GM12878 (cell line): Measurements from ENCODE around the gene CD300E. TPM values are rescaled to one million over a fixed set of nuclear protein-coding genes. Genes with fewer than 3 reads are reported as not detected.

Source experiments
- ATAC-seq: fragments of 200-7000 bp; cut with Tn5 transposase; 3 replicates; pipeline ENCODE4 v1.9.1; 2020; ENCODE audit warnings: mild to moderate bottlenecking, moderate library complexity
- BruUV-seq: library from RNA; stranded (reverse); fragments of 400-500 nt; replicated peaks from 2 replicates; lab custom pipeline; 2021; lab: Mats Ljungman, UMichigan
- CTCF ChIA-PET: fragments of 300-600 bp; sonication (Branson Sonifier 250); formaldehyde crosslinking; extraction: SDS; loops from one replicate; lab custom pipeline; 2021; ENCODE audit warnings: inconsistent platforms; lab: Yijun Ruan, JAX
- POLR2A ChIA-PET: fragments of 350-600 bp; formaldehyde crosslinking; extraction: SDS; loops from one replicate; lab custom pipeline; 2021; ENCODE audit warnings: inconsistent platforms; lab: Charles Lee
- RAD21 ChIA-PET: fragments of 300-600 bp; sonication (Branson Sonifier 250); formaldehyde crosslinking; loops from one replicate; lab custom pipeline; 2023; ENCODE audit warnings: antibody characterized with exemption; ENCODE audit not compliant: unreplicated experiment; lab: Charles Lee
- SMC1A ChIA-PET: fragments of 300-600 bp; sonication (Branson Sonifier 250); formaldehyde crosslinking; loops from one replicate; lab custom pipeline; 2023; ENCODE audit not compliant: unreplicated experiment, uncharacterized antibody; lab: Charles Lee
- DNase-seq: peaks from one replicate; pipeline ENCODE4 v3.0.0-alpha.2; 2011; ENCODE audit warnings: low read depth, low spot score
- FAIRE-seq: peaks from 3 replicates; lab custom pipeline; 2011; peaks lifted over from hg19 to GRCh38; lab: Jason Lieb, UNC
- H2AFZ ChIP-seq: 2 replicates; pipeline ENCODE4 v1.6.0; 2011; ENCODE audit warnings: low read depth, low read length, control low read depth; ENCODE audit not compliant: control insufficient read depth
- H3K27ac ChIP-seq: 2 replicates; pipeline ENCODE4 v1.5.1; 2011; ENCODE audit warnings: control low read depth; ENCODE audit not compliant: control insufficient read depth, insufficient read depth
- H3K27me3 ChIP-seq, 2 experiments: replicated peaks in 1 of 2; 2 replicates each; pipeline versions ENCODE4 v1.6.0 to v1.6.1; 2011; ENCODE audit warnings: low read length in 1 of 2; ENCODE audit not compliant: control insufficient read depth in 2 of 2, insufficient read depth in 2 of 2
- H3K36me3 ChIP-seq, 2 experiments: 2 replicates each; pipeline ENCODE4 v1.5.1; 2011; ENCODE audit warnings: low read length in 1 of 2; ENCODE audit not compliant: control insufficient read depth in 2 of 2, insufficient read depth in 2 of 2
- H3K4me1 ChIP-seq: 2 replicates; pipeline ENCODE4 v1.6.1; 2011; ENCODE audit warnings: mild to moderate bottlenecking, low read length, moderate library complexity, mixed read lengths; ENCODE audit not compliant: control insufficient read depth, insufficient read depth
- H3K4me2 ChIP-seq: 2 replicates; pipeline ENCODE4 v1.6.0; 2011; ENCODE audit warnings: control low read depth; ENCODE audit not compliant: control insufficient read depth, insufficient read depth
- H3K4me3 ChIP-seq: fragments of 200-600 bp; sonication (generic); 2 replicates; pipeline ENCODE4 v1.5.1; 2016
- H3K79me2 ChIP-seq: 2 replicates; pipeline ENCODE4 v1.6.0; 2011; ENCODE audit warnings: low read length; ENCODE audit not compliant: control insufficient read depth, insufficient read depth
- H3K9ac ChIP-seq: 2 replicates; pipeline ENCODE4 v1.8.0; 2011; ENCODE audit warnings: low read length, control low read depth, mixed read lengths; ENCODE audit not compliant: control insufficient read depth, insufficient read depth
- H3K9me3 ChIP-seq: replicated peaks from 3 replicates; pipeline ENCODE4 v1.5.1; 2011; ENCODE audit warnings: mild to moderate bottlenecking, low read length; ENCODE audit not compliant: control insufficient read depth, insufficient read depth
- H4K20me1 ChIP-seq: 2 replicates; pipeline ENCODE4 v1.6.0; 2011; ENCODE audit not compliant: control insufficient read depth, insufficient read depth
- CBFB ChIP-seq: IDR thresholded peaks from 2 replicates; pipeline ENCODE4 v1.6.1; 2016; ENCODE audit warnings: antibody characterized with exemption, low read depth
- CHD2 ChIP-seq: IDR thresholded peaks from 2 replicates; pipeline ENCODE4 v1.6.1; 2011; ENCODE audit warnings: low read depth, low read length, improper control_type of control experiment, borderline replicate concordance
- EED ChIP-seq: sonication (generic); IDR thresholded peaks from 2 replicates; pipeline ENCODE4 v1.6.1; 2016; ENCODE audit warnings: antibody characterized with exemption, low read depth
- FOS ChIP-seq: IDR thresholded peaks from 3 replicates; pipeline ENCODE4 v1.6.1; 2011; ENCODE audit warnings: borderline replicate concordance; ENCODE audit not compliant: insufficient read length; ENCODE audit errors: extremely low read depth
- JUNB ChIP-seq: IDR thresholded peaks from 2 replicates; pipeline ENCODE4 v1.6.1; 2016; ENCODE audit warnings: antibody characterized with exemption, mild to moderate bottlenecking
- KDM1A ChIP-seq: fragments of 200-600 bp; sonication (generic); IDR thresholded peaks from 2 replicates; pipeline ENCODE4 v1.6.1; 2016; ENCODE audit warnings: borderline replicate concordance
- MEF2A ChIP-seq: IDR thresholded peaks from 2 replicates; pipeline ENCODE4 v1.6.1; 2011; ENCODE audit warnings: low read depth, mild to moderate bottlenecking, low read length, moderate library complexity; ENCODE audit not compliant: insufficient read depth
- MXI1 ChIP-seq: fragments of 150-350 bp; IDR thresholded peaks from 2 replicates; pipeline ENCODE4 v1.6.1; 2011; ENCODE audit warnings: low read depth, mild to moderate bottlenecking, inconsistent platforms, low read length, improper control_type of control experiment
- NFXL1 ChIP-seq: fragments of 450-650 bp; IDR thresholded peaks from 2 replicates; pipeline ENCODE4 v1.6.1; 2017; ENCODE audit warnings: antibody characterized with exemption, mild to moderate bottlenecking, borderline replicate concordance
- RAD21 ChIP-seq: IDR thresholded peaks from 2 replicates; pipeline ENCODE4 v1.6.1; 2011; ENCODE audit warnings: mild to moderate bottlenecking, low read depth, low read length, moderate library complexity; ENCODE audit not compliant: insufficient read depth
- SMARCA5 ChIP-seq: fragments of 450-650 bp; IDR thresholded peaks from 2 replicates; pipeline ENCODE4 v1.6.1; 2017; ENCODE audit warnings: mild to moderate bottlenecking
- STAT1 ChIP-seq: fragments of 450-650 bp; conservative IDR thresholded peaks from 2 replicates; pipeline ENCODE4 v1.6.1; 2014; ENCODE audit warnings: antibody characterized with exemption, mild to moderate bottlenecking
- YBX1 ChIP-seq: fragments of 450-650 bp; IDR thresholded peaks from 2 replicates; pipeline ENCODE4 v1.6.1; 2016; ENCODE audit warnings: antibody characterized with exemption
- WGBS: methylation state at CpG from one replicate; pipeline ENCODE4 v1.1.6; 2016; ENCODE audit warnings: low lambda C conversion rate; ENCODE audit not compliant: insufficient replicate concordance, insufficient coverage; ENCODE audit errors: missing lambda C conversion rate; 5-methylcytosine and 5-hydroxymethylcytosine counted together
- in situ Hi-C: fragments of 300-500 bp; cut with MboI; formaldehyde crosslinking; loops from 9 replicates; pipeline ENCODE4 v1.14.3; 2018; ENCODE audit warnings: mixed read lengths
- intact Hi-C: fragments of 100-400 bp; cut with micrococcal nuclease; formaldehyde crosslinking; loops from one replicate; pipeline ENCODE4 v1.14.2; 2022; ENCODE audit not compliant: unreplicated experiment
- polyA plus RNA-seq, 11 experiments: library from polyadenylated mRNA; depleted of rRNA in 4 of 11; unstranded in 6 of 11; stranded (reverse) in 5 of 11; fragments of >200 nt; fragmentation: Nextera tagmentation in 4 of 11; fragmentation: Illumina TruSeq in 1 of 11; extraction: Ambion mirVana in 4 of 11; extraction: Trizol in 1 of 11; gene quantifications; 1 replicate in 1 of 11; 2 replicates in 10 of 11; pipeline versions ENCODE4 v1.2.1 to v1.2.3, GENCODE V29; 2011 to 2016; ENCODE audit warnings: inconsistent platforms in 2 of 11, missing spikeins in 2 of 11, low read depth in 1 of 11
- total RNA-seq, 4 experiments: library from RNA; depleted of rRNA in 3 of 4; stranded (reverse); fragments of >200 nt in 3 of 4; fragmentation: Illumina TruSeq in 1 of 4; extraction: Trizol in 1 of 4; gene quantifications; 2 replicates each; pipeline versions ENCODE4 v1.2.1 to v1.2.3, GENCODE V29; 2013 to 2021
- TF ChIP-seq, protein P1 (sequence below): IDR thresholded peaks from 2 replicates; pipeline ENCODE4 v1.6.1; 2012; ENCODE audit warnings: low read depth, low read length, improper control_type of control experiment
- TF ChIP-seq, protein P2 (sequence below): fragments of 450-650 bp; IDR thresholded peaks from 2 replicates; pipeline ENCODE4 v1.6.1; 2016; ENCODE audit warnings: mild to moderate bottlenecking
- TF ChIP-seq, protein P3 (sequence below): IDR thresholded peaks from 2 replicates; pipeline ENCODE4 v1.6.1; 2012; ENCODE audit warnings: low read length, inconsistent platforms

Gene CD300E
- total and polyA plus RNA-seq, 10 of the 15 experiments (the other 5 are each of a cell fraction or from before 2014, with no cell fraction given): not detected

DNA sequence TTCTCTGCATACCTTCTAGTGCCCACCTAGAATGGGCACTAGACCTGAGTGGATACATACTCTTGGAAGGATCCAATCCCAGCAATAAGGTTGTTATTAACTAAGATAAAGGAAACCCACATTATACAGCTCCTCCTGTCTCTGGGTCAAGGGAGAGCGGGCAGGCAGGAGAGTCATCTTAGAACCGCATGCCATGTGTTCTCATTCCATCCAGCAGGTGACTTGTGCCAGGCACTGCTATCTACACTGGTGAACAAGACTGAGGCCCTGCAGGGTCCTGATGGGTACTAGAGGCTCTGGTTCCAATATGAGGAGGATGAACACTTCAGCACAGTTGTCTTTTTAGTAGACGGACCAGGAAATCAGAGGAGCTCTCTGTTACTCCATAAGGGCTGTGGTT lies 50.4 kb downstream of the CD300E start (continued):
- TF ChIP-seq, protein P1, sequence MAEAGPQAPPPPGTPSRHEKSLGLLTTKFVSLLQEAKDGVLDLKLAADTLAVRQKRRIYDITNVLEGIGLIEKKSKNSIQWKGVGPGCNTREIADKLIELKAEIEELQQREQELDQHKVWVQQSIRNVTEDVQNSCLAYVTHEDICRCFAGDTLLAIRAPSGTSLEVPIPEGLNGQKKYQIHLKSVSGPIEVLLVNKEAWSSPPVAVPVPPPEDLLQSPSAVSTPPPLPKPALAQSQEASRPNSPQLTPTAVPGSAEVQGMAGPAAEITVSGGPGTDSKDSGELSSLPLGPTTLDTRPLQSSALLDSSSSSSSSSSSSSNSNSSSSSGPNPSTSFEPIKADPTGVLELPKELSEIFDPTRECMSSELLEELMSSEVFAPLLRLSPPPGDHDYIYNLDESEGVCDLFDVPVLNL: no peak
- TF ChIP-seq EED (no peak), STAT1 (no peak), NFXL1 (no peak)

DNA sequence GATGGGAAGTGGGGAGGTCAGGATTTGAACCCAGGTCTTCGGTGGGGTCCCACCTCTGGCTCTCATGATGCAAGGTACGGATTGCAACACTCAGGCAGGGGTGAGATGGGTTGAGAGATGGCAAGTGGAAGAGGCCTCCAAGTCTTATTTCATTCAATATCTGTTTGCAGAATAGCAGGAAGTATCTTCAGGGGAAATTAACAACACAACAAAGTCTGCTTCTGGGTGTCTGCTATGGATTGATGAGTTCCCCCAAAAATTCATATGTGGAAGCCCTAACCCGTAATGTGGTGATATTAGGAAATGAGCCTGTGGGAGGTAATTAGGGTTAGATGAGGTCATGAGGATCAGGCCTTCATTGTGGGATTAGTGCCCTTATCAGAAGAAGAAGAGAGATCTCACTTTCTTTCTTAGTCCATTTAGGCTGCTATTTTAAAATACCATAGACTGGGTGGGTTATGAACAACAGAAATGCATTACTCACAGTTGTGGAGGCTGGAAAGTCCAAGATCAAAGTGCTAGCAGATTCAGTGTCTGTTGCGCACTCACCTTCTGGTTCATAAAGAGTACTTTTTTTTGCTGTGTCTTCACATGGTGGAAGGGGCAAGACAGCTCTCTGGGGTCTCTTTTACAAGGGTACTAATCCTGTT lies 51.8 kb downstream of the CD300E start:
- no peaks in the 10 kb centered on the region for H4K20me1 ChIP-seq
- intact Hi-C loops (no loop called here), in situ Hi-C loops (loop anchor here (10.0 kb wide), 1 partner anchor 57 kb away; no protein-coding TSS in a partner anchor)
- no peak overlapping the region for H3K4me2 ChIP-seq
- 0% methylated on average over 4 of the region's 4 CpGs for WGBS
- BruUV-seq: no TSS peak
- no peak for FAIRE-seq
- H3K9ac ChIP-seq: no peak overlapping the region
- H3K27me3 ChIP-seq: peaks cover 0 to 3% of the 10 kb centered on the region in 2 experiments; a peak in 1 of 4 replicates
- POLR2A ChIA-PET: no interaction called here
- TF ChIP-seq MXI1: no peak
- no peak for TF ChIP-seq KDM1A
- no peak for TF ChIP-seq MEF2A
- TF ChIP-seq, protein P2, sequence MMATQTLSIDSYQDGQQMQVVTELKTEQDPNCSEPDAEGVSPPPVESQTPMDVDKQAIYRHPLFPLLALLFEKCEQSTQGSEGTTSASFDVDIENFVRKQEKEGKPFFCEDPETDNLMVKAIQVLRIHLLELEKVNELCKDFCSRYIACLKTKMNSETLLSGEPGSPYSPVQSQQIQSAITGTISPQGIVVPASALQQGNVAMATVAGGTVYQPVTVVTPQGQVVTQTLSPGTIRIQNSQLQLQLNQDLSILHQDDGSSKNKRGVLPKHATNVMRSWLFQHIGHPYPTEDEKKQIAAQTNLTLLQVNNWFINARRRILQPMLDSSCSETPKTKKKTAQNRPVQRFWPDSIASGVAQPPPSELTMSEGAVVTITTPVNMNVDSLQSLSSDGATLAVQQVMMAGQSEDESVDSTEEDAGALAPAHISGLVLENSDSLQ: no peak
- TF ChIP-seq YBX1: no peak
- no peak for TF ChIP-seq SMARCA5
- TF ChIP-seq CHD2: no peak
- no peak for TF ChIP-seq CBFB
- no peak for TF ChIP-seq RAD21
- no peak for TF ChIP-seq FOS
- TF ChIP-seq, protein P3, sequence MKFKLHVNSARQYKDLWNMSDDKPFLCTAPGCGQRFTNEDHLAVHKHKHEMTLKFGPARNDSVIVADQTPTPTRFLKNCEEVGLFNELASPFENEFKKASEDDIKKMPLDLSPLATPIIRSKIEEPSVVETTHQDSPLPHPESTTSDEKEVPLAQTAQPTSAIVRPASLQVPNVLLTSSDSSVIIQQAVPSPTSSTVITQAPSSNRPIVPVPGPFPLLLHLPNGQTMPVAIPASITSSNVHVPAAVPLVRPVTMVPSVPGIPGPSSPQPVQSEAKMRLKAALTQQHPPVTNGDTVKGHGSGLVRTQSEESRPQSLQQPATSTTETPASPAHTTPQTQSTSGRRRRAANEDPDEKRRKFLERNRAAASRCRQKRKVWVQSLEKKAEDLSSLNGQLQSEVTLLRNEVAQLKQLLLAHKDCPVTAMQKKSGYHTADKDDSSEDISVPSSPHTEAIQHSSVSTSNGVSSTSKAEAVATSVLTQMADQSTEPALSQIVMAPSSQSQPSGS: no peak
- no peak for TF ChIP-seq JUNB
- CTCF ChIA-PET: no interaction called here
- no peaks in the 10 kb centered on the region for H3K79me2 ChIP-seq
- SMC1A ChIA-PET: interaction anchor here (1.2 kb wide), 1 partner anchor 73 kb away, joined by 3 read pairs; no protein-coding TSS in a partner anchor
- DNase-seq: no peak
- H3K4me3 ChIP-seq: no peak overlapping the region
- H3K4me1 ChIP-seq: no peaks in the 10 kb centered on the region
- RAD21 ChIA-PET: no interaction called here
- no peaks in the 10 kb centered on the region for H3K9me3 ChIP-seq
- H3K36me3 ChIP-seq: no peaks in the 10 kb centered on the region
- ATAC-seq: no peak
- no peak overlapping the region for H3K27ac ChIP-seq
- no peak overlapping the region for H2AFZ ChIP-seq
